Measurements from ENCODE around the gene OPN4.

DNA sequence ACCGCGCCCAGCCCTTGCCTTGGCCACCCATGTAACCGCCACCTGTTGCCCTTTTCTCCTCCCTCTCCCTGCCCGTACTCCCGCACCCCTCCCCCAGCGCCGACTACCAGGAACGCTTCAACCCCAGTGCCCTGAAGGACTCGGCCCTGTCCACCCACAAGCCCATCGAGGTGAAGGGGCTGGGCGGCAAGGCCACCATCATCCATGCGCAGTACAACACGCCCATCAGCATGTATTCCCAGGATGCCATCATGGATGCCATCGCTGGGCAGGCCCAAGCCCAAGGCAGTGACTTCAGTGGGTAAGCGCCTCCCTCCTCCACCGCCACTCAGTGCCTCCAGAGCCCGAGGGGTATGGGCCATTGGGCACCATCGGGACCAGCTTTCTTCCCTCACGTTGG lies 32.6 kb downstream of the OPN4 start:
- TF ChIP-seq EP300 (IDR thresholded peaks at IDR 0.05): no peak
- TF ChIP-seq, protein P1, sequence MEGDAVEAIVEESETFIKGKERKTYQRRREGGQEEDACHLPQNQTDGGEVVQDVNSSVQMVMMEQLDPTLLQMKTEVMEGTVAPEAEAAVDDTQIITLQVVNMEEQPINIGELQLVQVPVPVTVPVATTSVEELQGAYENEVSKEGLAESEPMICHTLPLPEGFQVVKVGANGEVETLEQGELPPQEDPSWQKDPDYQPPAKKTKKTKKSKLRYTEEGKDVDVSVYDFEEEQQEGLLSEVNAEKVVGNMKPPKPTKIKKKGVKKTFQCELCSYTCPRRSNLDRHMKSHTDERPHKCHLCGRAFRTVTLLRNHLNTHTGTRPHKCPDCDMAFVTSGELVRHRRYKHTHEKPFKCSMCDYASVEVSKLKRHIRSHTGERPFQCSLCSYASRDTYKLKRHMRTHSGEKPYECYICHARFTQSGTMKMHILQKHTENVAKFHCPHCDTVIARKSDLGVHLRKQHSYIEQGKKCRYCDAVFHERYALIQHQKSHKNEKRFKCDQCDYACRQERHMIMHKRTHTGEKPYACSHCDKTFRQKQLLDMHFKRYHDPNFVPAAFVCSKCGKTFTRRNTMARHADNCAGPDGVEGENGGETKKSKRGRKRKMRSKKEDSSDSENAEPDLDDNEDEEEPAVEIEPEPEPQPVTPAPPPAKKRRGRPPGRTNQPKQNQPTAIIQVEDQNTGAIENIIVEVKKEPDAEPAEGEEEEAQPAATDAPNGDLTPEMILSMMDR (IDR thresholded peaks at IDR 0.05): no peak
